Measurements from ENCODE around the gene HYAL2. TPM values are rescaled to one million over a fixed set of nuclear protein-coding genes. Genes with fewer than 3 reads are reported as not detected.
A peak's percentile ranks its signal among the peaks of the same experiment; 100 is the strongest.

Gene HYAL2
- total and polyA plus RNA-seq, 9 of the 15 experiments (the other 6 are each of a cell fraction or from before 2014, with no cell fraction given) = 0.36 to 22.7 (median 11.4) TPM; not detected in 1

- TF ChIP-seq ZBTB40 (IDR thresholded peaks at IDR 0.05) = peak; percentile 33; the same call in 1 of the 2 replicates
- no peak for TF ChIP-seq ZBTB40 (CRISPR knock-in tag; IDR thresholded peaks at IDR 0.05)
- TF ChIP-seq SNAPC5 (CRISPR knock-in tag; IDR thresholded peaks at IDR 0.05) = no peak
- no peak for TF ChIP-seq HDAC3 (IDR thresholded peaks at IDR 0.05; ENCODE audit: borderline replicate concordance, partially characterized antibody)
- 0 out of 4 replicates have a peak, but pooled peaks of 1 of the 2 experiments have one; percentile 12 for TF ChIP-seq RCOR1 (IDR thresholded peaks at IDR 0.05; ENCODE audit: borderline replicate concordance in 1 of 2, low read depth in 2 of 2, low read length in 2 of 2)
- no peak for TF ChIP-seq GATAD2A (IDR thresholded peaks at IDR 0.05)
- no peak for TF ChIP-seq ELF2 (CRISPR knock-in tag; IDR thresholded peaks at IDR 0.05)
- TF ChIP-seq ZNF584 (CRISPR knock-in tag; IDR thresholded peaks at IDR 0.05; ENCODE audit: low read depth) = no peak
- TF ChIP-seq NR2F6 (CRISPR knock-in tag; IDR thresholded peaks at IDR 0.05) = peak; percentile 35; the same call in 1 of the 2 replicates
- TF ChIP-seq HBP1 (CRISPR knock-in tag; IDR thresholded peaks at IDR 0.05) = no peak
- peak; percentile 65 to 72 for TF ChIP-seq NRF1 (conservative IDR thresholded peaks at IDR 0.05 in 1 of 2, IDR thresholded peaks at IDR 0.05 in 1 of 2)
- no peak for TF ChIP-seq KDM2B (CRISPR knock-in tag; IDR thresholded peaks at IDR 0.05)
- no peak for TF ChIP-seq MXD1 (CRISPR knock-in tag; IDR thresholded peaks at IDR 0.05; ENCODE audit: borderline replicate concordance, poor library complexity, severe bottlenecking)
- TF ChIP-seq GABPA (tag; conservative IDR thresholded peaks at IDR 0.05; ENCODE audit: low read depth) = peak; percentile 58
Observed at GRCh38 chr3:50272911-50273688, 49.4 kb downstream of the HYAL2 start (continued).
